Measurements from ENCODE around the gene KRTAP5-7.
"Not testable (repeated sequence)": the region's sequence is repeated elsewhere in the genome, so short reads cannot be mapped to it uniquely, and the experiment has no call there.

Gene KRTAP5-7

GRCh38 chr11:71565263-71565662 is 38.2 kb downstream of the KRTAP5-7 start, which contains the start of gene KRTAP5-10:
KRTAP5-10 (plus strand) TSS chr11:71565563; CDS start chr11:71565588, 25 bp downstream.
- no peak for DNase-seq

GRCh38 chr11:71566081-71566620 is 39.1 kb downstream of the KRTAP5-7 start:
- no peak for DNase-seq

- not testable (repeated sequence) for DNase-seq
Measured at GRCh38 chr11:71566626-71567599, 39.8 kb downstream of the KRTAP5-7 start.

GRCh38 chr11:71567633-71568032 is 40.6 kb downstream of the KRTAP5-7 start:
- DNase-seq: not testable (repeated sequence)

GRCh38 chr11:71568704-71569349 is 41.8 kb downstream of the KRTAP5-7 start:
- no peak for DNase-seq

GRCh38 chr11:71571101-71571850 is 44.2 kb downstream of the KRTAP5-7 start:
- DNase-seq: not testable (repeated sequence)

- no peak for DNase-seq
Measured at GRCh38 chr11:71572811-71573210, 45.7 kb downstream of the KRTAP5-7 start.

- DNase-seq: no peak
Measured at GRCh38 chr11:71574418-71574817, 47.4 kb downstream of the KRTAP5-7 start.

GRCh38 chr11:71575723-71576424 is 48.8 kb downstream of the KRTAP5-7 start:
- no peak for DNase-seq

- not testable (repeated sequence) for DNase-seq
Measured at GRCh38 chr11:71576688-71577465, 49.8 kb downstream of the KRTAP5-7 start.

- no peak for DNase-seq
Measured at GRCh38 chr11:71577469-71578004, 50.5 kb downstream of the KRTAP5-7 start.
